Muscle of arm (tissue), 12 donors: Measurements from ENCODE around the gene PRRG4. TPM values are rescaled to one million over a fixed set of nuclear protein-coding genes. Genes with fewer than 3 reads are reported as not detected.
A peak's percentile ranks its signal among the peaks of the same experiment; 100 is the strongest.
"Not testable (repeated sequence)": the region's sequence is repeated elsewhere in the genome, so short reads cannot be mapped to it uniquely, and the experiment has no call there.

Experiments used
- DNase-seq: peaks from one replicate; pipeline ENCODE4 v3.0.0-alpha.2; 2013
- polyA plus RNA-seq, 12 donors: library from polyadenylated mRNA; unstranded; fragments of 120-200 nt; gene quantifications; one replicate each; pipeline ENCODE4 v1.2.1, GENCODE V29; 2013; ENCODE audit not compliant: insufficient read length in 12 of 12

The PRRG4 gene
- polyA plus RNA-seq, 12 donors, result 0.12 to 11.8 (median 0.22) TPM; not detected in 2

DNA sequence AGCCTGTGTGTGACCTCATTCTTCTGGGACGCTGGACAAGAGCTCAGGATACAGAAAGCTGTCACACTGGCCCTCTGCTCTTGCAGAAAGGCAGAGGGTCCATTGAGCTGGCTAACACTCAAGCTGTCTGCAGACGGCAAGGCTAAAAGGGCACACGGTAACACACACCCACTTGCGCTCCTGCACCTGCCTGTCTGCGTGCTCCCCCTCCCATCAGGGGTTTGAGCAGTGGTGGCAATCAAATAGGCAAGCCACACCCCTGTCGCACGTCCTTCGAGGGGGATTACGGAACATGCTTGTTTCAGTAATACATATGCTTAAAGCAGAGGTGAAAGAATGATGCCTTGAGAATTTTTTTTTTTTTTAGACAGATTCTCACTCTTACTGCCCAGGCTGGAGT is 55.8 kb downstream of the PRRG4 start:
- no peak for DNase-seq

DNA sequence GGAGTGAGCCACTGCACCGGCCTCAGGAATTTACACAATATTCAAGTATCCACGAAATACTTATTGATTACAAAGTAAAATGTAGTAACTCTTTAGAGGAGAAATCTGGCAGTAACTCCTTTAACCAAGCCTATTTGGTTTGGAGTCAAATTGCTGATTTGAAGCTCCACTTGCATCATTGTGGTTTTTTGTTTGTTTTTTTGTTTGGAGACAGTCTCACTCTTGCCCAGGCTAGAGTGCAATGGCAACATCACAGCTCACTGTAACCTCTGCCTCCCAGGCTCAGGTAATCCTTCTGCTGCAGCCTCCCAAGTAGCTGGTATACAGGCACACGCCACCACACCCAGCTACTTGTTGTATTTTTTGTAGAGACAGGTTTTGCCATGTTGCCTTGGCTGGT is 56.5 kb downstream of the PRRG4 start:
- no peak for DNase-seq

DNA sequence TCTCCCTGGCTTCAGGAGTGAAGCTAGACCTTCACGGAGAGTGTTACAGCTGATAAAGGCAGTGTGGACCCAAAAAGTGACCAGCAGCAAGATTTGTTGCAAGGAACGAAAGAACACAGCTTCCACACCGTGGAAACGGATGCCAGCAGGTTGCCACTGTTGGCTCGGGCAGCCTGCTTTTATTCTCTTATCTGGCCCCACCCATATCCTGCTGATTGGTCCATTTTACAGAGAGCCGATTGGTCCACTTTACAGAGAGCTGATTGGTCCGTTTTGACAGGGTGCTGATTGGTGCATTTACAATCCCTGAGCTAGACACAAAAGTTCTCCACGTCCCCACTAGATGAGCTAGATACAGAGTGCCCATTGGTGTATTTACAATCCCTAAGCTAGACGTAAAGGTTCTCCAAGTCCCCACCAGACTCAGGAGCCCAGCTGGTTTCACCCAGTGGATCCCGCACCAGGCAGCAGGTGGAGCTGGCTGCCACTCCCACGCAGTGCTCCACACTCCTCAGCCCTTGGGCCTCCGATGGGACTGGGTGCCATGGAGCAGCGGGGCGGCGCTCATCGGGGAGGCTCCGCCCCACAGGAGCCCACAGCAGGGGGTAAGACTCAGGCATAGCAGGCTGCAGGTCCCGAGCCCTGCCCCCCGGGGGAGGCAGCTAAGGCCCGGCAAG is 58.1 kb downstream of the PRRG4 start:
- not testable (repeated sequence) for DNase-seq

DNA sequence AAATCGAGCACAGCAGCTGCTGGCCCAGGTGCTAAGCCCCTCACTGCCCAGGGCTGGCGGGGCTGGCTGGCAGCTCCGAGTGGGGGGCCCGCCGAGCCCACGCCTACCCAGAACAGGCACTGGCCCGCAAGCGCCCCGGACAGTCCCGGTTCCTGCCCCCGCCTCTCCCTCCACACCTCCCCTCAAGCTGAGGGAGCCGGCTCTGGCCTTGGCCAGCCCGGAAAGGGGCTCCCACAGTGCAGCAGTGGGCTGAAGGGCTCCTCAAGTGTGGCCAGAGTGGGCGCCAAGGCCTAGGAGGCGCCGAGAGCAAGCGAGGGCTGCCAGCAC is 58.6 kb downstream of the PRRG4 start:
- not testable (repeated sequence) for DNase-seq

DNA sequence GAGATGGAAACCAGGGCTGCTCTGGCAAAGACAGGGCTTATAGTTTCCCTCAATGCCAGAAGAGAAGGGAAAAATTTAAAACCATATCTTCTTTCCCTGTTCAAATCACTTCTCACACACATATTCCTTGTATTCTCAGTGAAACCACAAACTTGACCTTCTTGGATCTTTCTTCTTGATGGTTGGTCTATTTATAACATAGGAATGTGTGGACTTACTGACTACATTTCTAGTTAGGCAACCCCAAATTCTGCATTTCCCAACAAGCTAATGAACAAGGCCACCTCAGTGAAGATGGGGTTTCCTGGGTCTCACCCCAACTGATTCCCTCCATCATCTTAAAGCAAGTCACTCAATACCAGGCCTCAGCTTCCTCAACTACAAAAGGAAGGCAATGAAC is 59.1 kb downstream of the PRRG4 start:
- DNase-seq, result no peak

DNA sequence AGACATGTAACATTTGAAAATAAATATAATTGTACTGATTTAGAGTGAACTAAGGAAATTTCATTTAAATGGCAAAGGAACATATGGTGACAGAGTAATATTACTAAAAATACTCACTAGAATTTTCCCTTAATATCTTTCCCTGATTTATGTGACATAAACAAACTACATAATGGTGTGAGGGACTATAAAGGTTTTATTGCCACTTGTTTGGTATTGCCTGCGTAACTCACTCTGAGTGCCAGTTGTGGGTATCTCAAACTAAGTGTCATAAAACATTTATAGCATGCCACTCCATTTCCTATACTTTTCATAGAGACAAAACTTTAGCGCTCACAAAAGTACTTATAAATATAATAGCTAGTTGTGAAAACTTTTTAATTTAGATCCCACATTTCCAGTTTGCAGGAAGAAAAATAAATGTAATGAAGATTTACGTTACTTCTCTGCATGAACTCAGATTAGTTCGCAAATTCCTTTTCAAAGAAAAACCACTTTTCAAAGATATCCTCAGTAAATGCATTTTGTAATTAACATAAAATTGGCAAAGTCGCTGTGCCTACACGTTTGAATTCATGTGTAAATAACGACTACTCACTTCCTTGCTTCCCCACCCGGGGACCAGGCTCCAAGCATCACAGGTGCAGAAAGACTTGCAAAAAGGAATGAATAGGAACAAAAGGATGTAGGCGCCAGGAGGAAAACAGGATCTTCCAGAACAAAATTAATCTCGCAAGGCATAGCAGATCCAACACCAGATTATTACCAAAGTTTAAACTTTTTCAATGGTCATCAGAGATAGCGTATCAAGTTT is 61.3 kb downstream of the PRRG4 start:
- DNase-seq, result no peak

DNA sequence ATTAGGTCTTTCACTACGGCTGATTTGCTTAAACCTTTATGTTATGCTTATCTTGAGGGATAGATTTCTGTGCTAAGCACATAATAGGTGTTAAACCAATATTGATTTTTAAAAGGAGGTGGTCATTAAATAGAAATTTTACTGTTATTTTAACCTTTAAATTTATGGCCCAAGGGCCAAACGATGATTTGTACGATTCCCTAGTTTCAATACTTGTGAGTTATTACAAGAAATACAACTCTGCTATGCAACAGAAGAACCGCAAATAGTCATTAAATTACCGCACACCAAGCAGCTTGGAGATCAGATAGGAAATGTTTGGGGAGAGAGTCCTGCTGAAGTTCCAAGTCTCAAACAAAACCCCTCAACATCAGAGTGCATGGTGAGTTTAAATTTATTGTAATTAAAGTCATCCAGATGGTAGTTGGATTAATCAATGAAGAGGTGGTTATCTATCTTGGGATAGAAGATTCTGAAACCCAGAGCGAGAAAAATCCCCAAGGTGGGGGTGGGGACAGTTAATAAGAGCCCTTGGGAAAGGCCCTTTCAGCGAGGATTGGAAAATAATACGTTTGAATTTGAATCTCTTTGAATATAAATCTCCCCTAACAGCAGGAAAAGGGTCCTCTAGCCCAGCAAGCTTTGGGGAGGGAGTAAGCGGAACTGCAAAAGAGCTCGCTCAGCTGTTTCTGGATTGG is 62.1 kb downstream of the PRRG4 start:
- DNase-seq, result no peak

DNA sequence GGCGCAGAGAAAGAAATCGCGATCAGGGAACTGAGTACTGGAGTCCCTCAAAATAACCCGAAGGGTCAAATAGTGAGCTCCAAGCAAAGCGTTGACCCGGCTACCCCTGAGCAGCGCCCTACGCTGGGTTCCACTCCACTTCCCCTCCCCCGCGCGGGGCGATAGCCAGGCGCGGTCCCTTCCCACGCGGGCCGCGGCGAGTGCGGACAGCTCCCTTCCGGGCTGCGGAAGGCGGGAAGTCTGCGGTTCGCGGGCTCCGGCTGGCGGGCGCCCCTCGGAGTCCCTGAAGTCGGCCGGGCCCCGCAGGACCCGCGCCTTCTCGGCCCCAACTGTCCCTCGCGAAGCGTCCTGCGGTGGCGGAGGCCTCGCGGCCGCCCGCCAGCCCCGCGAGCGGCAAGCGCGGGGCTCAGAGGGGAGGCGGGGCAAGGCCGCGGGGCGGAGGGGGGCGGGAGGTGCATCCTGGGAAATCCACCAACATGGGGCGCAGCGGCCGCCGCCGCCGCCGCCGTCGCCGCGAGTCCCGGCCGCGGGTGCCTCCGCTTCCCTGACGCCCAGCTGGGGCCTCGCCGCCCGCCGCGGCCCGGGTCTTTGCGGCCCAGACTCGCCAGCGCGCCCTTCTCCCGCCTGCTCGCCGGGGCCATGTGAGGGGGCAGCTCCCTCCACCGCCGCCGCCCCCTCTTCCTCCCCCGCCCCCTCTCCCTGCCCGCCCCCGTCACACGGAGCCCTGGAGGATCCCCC is 62.8 kb downstream of the PRRG4 start, which contains the start of gene QSER1:
QSER1 (plus strand) TSS at position 457 of the 738 bp plus-strand sequence. CDS start 315 bp downstream, outside the sequence.
- DNase-seq, result peak; percentile 75

DNA sequence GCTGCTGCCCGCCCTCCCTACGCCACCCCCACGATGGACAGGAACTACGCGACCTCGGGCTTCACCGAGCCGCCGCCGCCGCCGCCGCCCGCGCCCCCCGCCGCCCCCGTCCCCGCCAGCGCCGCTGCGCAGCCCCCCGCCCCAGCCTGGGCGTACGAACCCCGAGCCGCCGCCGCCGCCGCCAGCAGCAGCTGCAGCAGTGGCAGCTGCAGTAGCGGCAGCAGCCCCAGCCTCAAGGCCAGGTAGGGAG is 63.3 kb downstream of the PRRG4 start:
- DNase-seq, result no peak

DNA sequence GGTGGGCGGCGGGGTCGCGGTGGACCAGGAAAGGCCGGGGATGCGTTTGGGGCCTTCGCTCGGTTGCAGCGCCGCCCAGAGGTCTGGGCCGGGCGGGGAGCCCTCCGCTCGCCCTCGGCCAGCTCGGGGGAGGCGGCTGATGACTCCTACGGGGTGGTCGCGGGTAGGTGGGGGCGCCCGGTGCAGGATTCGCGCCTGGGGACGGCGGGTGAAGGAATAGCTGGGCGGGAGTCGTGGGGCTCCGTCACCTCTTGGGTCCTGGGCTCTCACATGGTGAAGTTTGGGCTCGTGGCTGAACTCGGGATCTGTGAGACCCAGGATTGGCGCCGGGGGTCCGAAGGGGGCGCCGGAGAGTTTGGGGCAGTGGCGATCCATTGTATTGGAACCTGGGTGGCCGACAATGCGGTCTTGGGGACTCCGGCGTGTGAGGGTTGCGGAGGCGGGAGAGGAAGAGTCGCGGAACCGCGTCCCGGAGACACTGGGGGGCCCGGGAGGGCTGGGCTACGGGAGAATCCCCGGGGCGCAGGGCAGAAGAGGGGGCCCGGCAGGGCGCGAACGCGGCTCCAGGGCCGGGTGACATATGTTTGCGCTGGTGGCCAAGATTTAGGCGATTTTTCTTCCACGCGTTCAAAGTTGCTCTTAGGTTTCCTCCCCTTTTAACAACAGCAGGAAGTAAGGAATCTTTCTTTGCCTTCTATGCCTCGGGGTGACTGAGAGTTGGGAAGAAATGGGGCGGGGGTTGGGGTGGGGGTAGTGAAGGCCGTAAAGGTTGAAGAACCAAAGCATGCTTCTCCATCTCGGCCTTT is 63.8 kb downstream of the PRRG4 start:
- DNase-seq, result peak; percentile 68

DNA sequence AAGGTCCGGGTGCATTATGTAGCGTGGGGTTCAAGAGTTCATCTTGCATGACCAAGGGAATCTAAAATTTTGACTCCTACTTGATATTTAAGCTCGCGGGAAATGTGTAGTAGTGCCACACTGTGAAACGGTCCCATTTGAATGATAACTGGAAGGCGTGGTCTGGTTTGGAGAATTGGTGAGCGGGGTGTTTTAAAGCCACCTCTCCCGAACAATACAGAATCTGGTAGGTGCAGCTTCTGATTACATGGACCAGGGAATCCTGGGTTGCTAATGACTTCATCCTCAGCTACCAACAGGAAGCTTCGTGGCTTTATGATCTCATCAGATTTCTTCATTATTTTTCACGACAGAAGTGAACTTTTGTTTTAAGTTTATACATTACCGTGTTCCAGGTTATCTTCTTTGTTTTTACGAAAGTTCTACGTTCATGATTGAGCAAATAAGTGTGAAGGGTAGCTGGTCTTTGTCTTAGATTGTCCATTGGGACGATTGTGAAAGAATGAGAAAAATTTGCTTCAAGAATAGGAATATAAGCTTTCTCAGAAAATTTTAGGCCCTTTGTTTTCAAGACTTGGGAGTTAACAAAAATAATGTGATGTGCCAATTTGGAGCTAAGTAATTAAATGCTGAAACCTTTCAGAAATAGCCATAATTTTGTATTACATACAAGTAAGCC is 64.6 kb downstream of the PRRG4 start:
- peak; percentile 64 for DNase-seq

DNA sequence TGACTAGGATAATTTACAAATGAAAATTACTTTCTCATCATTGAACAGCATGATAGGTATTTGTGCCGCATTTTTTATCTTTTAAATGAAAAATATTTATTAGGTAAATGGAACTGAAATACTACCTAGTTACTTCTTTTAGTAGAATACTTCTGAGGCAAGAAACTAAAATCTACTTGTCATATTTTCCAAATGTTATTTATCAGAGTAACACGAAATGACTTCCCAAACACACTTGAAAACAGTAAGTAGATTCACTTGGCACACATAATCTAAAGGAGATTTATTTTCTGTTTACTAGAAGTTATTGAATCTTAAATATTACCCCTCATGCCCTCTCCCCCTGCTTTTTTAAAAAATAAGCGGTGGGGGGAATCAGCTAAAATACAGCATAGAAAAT is 65.2 kb downstream of the PRRG4 start:
- DNase-seq, result no peak

DNA sequence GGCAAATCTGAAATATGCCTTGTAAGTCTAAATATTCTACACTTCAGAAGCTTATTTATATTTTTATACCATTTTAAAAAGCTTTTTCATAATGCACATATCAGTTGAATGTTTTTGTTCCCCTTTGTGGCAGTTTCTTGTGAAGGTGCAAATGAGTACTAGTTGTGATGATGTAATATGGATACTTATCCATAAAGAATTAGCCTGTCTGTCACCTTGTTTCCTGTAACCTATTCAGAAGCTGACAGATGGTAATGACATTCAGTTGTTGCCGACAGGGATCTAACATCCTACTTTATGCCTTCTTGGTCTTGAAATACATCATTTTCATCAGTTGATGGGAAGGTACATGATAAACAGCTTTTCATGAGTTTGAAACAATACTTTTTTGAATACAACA is 65.7 kb downstream of the PRRG4 start:
- no peak for DNase-seq

DNA sequence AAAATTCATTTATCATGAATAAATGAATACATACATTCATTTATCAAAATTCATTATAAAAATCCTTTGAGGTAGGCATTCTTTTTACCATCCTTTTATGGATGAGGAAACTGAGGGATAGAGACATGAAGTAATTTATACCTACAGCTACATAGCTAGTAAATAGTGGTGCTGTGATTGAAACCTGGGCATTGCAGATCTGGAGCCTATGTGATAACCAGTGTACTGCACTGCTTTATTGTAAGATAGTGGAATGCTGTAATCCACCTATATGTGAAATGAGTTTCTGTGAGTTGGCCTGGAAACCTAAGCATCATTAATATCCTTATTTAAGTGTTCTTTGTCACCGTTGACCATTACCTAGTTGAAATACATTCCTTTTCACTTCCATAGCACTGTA is 67.4 kb downstream of the PRRG4 start:
- DNase-seq, result no peak

DNA sequence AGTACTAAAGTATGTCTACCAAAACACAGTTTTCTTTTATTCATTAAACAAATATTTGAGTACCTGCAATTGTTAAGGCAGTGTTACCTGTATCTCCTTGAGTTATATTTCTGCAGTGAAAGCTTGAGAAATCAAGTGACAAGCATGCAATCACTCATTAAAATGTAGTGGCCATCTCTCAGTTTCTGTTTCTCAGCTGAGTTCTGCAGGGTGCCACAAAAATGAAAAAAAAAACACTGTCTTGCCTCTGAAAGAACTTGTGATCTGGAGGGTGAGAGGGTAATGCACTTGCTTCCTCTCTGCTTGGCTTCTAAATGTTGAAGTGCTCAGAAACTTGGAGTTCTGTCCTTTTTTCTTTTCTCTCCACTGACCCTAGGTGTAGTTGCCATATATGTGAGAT is 69.7 kb downstream of the PRRG4 start:
- no peak for DNase-seq

DNA sequence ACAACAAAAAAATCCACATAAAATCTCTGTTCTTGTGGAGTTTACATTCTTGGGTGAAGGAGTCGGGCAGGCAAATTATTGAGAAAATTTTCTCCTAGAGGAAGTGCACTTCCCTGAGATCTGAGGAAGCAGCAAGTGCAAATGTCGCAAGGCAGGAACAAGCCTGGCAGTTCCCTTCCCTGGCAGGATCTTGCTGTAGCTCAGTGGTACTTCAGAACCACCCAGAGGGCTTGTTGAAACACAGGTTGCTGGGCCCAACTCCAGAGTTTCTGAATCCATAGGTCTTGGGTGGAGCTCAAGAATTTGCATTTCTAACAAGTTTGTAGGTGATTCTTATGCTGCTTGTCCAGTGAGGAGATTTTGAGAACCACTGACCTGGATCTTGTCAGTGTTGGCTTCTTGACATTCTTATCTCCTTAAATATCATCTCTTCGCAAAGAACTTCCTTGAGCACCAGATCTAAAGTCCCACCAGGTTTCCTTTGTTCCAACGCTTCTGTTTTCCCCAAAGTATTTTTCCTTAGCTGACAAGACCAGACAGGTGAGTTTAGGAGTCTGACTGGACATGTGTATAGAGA is 72.5 kb downstream of the PRRG4 start:
- DNase-seq, result no peak

DNA sequence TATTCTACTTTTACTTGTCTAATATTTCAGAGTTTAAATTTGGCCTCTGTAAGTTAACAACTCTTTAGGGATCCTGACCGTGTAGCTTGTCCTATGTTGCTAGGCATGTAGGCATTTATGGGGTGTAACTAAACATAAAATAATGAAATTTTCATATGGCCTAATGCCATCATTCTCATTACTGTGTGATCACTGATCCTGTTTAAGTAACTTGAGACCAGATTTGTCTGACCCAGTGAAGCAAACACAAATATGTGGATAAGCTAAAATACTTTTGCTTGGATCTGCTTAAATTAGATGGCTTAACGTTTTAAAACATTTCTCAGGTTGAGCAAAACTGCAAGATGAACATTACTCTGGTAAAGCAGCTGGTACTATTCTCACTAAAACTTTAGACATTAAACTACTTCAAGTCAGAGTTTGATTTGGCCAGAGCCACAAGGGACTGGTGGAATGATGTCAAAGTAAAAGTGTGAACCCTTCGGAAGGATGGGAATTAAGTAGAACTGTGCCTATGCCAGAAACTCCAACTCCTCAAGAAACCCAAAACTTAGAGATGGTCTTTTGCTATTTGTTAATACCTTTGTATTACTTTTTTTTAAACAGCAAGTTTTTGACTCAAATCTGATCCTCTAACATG is 75.4 kb downstream of the PRRG4 start:
- no peak for DNase-seq
